ENCODE measurements around the gene FMO4.

DNA sequence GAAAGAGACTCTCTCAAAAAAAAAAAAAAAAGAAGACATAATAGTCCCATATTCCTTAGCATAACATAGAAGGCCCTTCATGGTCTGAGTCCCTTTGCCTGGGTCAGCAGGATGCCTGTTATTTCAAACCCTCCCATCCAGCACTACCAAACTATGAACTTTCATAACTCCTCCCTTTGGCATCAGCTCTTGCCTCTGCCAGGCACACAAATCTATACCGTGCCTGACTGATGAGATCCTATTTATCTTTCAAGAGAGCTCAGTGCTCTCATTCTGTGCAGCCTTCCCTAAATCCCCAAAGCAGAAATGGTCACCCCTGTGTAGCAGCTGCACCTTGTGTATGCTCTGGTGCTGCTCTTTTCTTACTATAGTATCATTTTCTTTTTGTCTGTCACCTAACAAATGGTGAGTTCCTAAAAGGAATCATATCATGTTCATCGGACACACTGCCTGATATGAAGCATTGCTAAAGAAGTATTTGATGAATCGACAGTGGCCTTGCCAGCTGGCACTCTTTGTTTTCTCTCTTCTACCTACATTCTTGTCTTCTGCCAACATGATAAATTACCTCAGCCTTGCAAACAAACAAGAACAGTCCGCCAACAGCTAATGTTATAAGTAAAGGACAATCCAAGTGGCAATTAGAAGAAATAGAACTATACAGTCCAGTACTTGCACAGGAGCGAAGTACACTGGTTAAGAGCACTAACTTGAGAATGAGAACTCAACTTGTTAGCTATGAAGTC, 29.9 kb downstream of the FMO4 start:
- TF ChIP-seq, protein P1, sequence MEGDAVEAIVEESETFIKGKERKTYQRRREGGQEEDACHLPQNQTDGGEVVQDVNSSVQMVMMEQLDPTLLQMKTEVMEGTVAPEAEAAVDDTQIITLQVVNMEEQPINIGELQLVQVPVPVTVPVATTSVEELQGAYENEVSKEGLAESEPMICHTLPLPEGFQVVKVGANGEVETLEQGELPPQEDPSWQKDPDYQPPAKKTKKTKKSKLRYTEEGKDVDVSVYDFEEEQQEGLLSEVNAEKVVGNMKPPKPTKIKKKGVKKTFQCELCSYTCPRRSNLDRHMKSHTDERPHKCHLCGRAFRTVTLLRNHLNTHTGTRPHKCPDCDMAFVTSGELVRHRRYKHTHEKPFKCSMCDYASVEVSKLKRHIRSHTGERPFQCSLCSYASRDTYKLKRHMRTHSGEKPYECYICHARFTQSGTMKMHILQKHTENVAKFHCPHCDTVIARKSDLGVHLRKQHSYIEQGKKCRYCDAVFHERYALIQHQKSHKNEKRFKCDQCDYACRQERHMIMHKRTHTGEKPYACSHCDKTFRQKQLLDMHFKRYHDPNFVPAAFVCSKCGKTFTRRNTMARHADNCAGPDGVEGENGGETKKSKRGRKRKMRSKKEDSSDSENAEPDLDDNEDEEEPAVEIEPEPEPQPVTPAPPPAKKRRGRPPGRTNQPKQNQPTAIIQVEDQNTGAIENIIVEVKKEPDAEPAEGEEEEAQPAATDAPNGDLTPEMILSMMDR (IDR thresholded peaks at IDR 0.05; ENCODE audit: poor library complexity, severe bottlenecking): no peak
- TF ChIP-seq SMC3 (conservative IDR thresholded peaks at IDR 0.05; ENCODE audit: poor library complexity): no peak
